GM21529 (cell line): ENCODE results near the gene HS3ST2.
"Not testable (repeated sequence)": the region's sequence is repeated elsewhere in the genome, so short reads cannot be mapped to it uniquely, and the experiment has no call there.

Source experiments
- ATAC-seq: cut with Tn5 transposase; IDR thresholded peaks from one replicate; pipeline ENCODE4 v1.9.1; 2021; ENCODE audit not compliant: unreplicated experiment

Gene HS3ST2

GRCh38 chr16:22929461-22929860, 115.5 kb downstream of the HS3ST2 start:
- ATAC-seq: no peak

GRCh38 chr16:22932032-22932771, 118.2 kb downstream of the HS3ST2 start:
- ATAC-seq: no peak

- ATAC-seq: no peak
Measured at GRCh38 chr16:22933173-22933572, 119.2 kb downstream of the HS3ST2 start.

GRCh38 chr16:22934786-22935185, 120.8 kb downstream of the HS3ST2 start:
- ATAC-seq: no peak

- ATAC-seq: no peak
Measured at GRCh38 chr16:22937169-22937568, 123.2 kb downstream of the HS3ST2 start.

GRCh38 chr16:22938647-22939046, 124.7 kb downstream of the HS3ST2 start:
- ATAC-seq: no peak

- ATAC-seq: not testable (repeated sequence)
Measured at GRCh38 chr16:22939744-22940363, 125.9 kb downstream of the HS3ST2 start.

GRCh38 chr16:22941970-22942501, 128.1 kb downstream of the HS3ST2 start:
- no peak for ATAC-seq

GRCh38 chr16:22942811-22943210, 128.8 kb downstream of the HS3ST2 start:
- ATAC-seq: no peak

GRCh38 chr16:22945361-22945760, 131.4 kb downstream of the HS3ST2 start:
- ATAC-seq: no peak

- ATAC-seq: no peak
Measured at GRCh38 chr16:22946433-22946832, 132.5 kb downstream of the HS3ST2 start.

GRCh38 chr16:22948058-22948602, 134.2 kb downstream of the HS3ST2 start:
- no peak for ATAC-seq

GRCh38 chr16:22948603-22949368, 134.8 kb downstream of the HS3ST2 start:
- no peak for ATAC-seq

- ATAC-seq: no peak
Measured at GRCh38 chr16:22955461-22956070, 141.6 kb downstream of the HS3ST2 start.

- ATAC-seq: no peak
Measured at GRCh38 chr16:22961206-22961605, 147.2 kb downstream of the HS3ST2 start.

- ATAC-seq: no peak
Measured at GRCh38 chr16:22962905-22963304, 148.9 kb downstream of the HS3ST2 start.
